MM.1S (cell line): Measurements from ENCODE around the gene HBE1.
"Not testable (repeated sequence)": the region's sequence is repeated elsewhere in the genome, so short reads cannot be mapped to it uniquely, and the experiment has no call there.

Experiments used
- DNase-seq: peaks from one replicate; pipeline ENCODE4 v3.0.0-alpha.2; 2015
- H2AFZ ChIP-seq: fragments of 300-600 bp; sonication (generic); 2 replicates; pipeline ENCODE4 v1.6.0; 2016; ENCODE audit warnings: antibody characterized with exemption, low read length
- H3F3A ChIP-seq: fragments of 300-600 bp; sonication (generic); 2 replicates; pipeline ENCODE4 v1.6.1; 2016; ENCODE audit warnings: mild to moderate bottlenecking, antibody characterized with exemption, low read length, moderate library complexity, mixed read lengths; ENCODE audit not compliant: insufficient read depth
- H3K27ac ChIP-seq: fragments of 300-600 bp; sonication (generic); 2 replicates; pipeline ENCODE4 v1.5.1; 2016; ENCODE audit warnings: mild to moderate bottlenecking, low read length
- H3K27me3 ChIP-seq: fragments of 300-600 bp; sonication (generic); replicated peaks from 2 replicates; pipeline ENCODE4 v1.6.0; 2016; ENCODE audit warnings: low read length; ENCODE audit not compliant: insufficient read depth
- H3K36me3 ChIP-seq: fragments of 300-600 bp; sonication (generic); replicated peaks from 2 replicates; pipeline ENCODE4 v1.6.1; 2016; ENCODE audit warnings: mild to moderate bottlenecking, low read length, mixed read lengths; ENCODE audit not compliant: insufficient read depth
- H3K4me1 ChIP-seq: fragments of 300-600 bp; sonication (generic); 2 replicates; pipeline ENCODE4 v1.6.1; 2016; ENCODE audit warnings: low read length, mixed read lengths
- H3K4me2 ChIP-seq: fragments of 300-600 bp; sonication (generic); 2 replicates; pipeline ENCODE4 v1.6.0; 2016; ENCODE audit warnings: low read depth, low read length
- H3K4me3 ChIP-seq: fragments of 300-600 bp; sonication (generic); 2 replicates; pipeline ENCODE4 v1.5.1; 2016; ENCODE audit warnings: low read length, mixed read lengths
- H3K79me2 ChIP-seq: fragments of 300-600 bp; sonication (generic); 2 replicates; pipeline ENCODE4 v1.6.1; 2016; ENCODE audit warnings: mixed run types, low read length, mixed read lengths
- H3K9ac ChIP-seq: fragments of 300-600 bp; sonication (generic); 2 replicates; pipeline ENCODE4 v1.6.1; 2016; ENCODE audit warnings: low read length, mixed read lengths
- H3K9me2 ChIP-seq: fragments of 300-600 bp; sonication (generic); replicated peaks from 2 replicates; pipeline ENCODE4 v1.6.1; 2016; ENCODE audit warnings: mild to moderate bottlenecking, low read length, mixed read lengths; ENCODE audit not compliant: insufficient read depth
- H3K9me3 ChIP-seq: fragments of 300-600 bp; sonication (generic); replicated peaks from 2 replicates; pipeline ENCODE4 v1.6.1; 2016; ENCODE audit warnings: mild to moderate bottlenecking, low read length, mixed read lengths; ENCODE audit not compliant: insufficient read depth
- H4K20me1 ChIP-seq: fragments of 300-600 bp; sonication (generic); 2 replicates; pipeline ENCODE4 v1.6.1; 2016; ENCODE audit warnings: mild to moderate bottlenecking, low read length, moderate library complexity, mixed read lengths; ENCODE audit not compliant: insufficient read depth
- CTCF ChIP-seq: fragments of 300-600 bp; sonication (generic); IDR thresholded peaks from 2 replicates; pipeline ENCODE4 v1.5.1; 2016; ENCODE audit warnings: antibody characterized with exemption, low read length, mixed read lengths
- EZH2 ChIP-seq: fragments of 300-600 bp; sonication (generic); optimal IDR thresholded peaks from 2 replicates; pipeline ENCODE3; 2017; ENCODE audit warnings: low read depth, mild to moderate bottlenecking, antibody characterized with exemption, low read length, mixed read lengths
- EZH2phosphoT487 ChIP-seq: fragments of 300-600 bp; sonication (generic); IDR thresholded peaks from 2 replicates; pipeline ENCODE4 v1.6.1; 2018; ENCODE audit warnings: antibody characterized with exemption, low read length

The HBE1 gene

GRCh38 chr11:5301846-5302245 lies 32.1 kb upstream of the HBE1 start, which contains the start of gene OR51B4:
Gene OR51B4 (minus strand): TSS chr11:5301946. CDS start chr11:5301946, 0 bp downstream.
- TF ChIP-seq EZH2phosphoT487 (no peak), EZH2 (no peak)
- Histone ChIP-seq H2AFZ (no peak within 1 kb of the TSS), H4K20me1 (no peaks in the 10 kb centered on the region), H3K9ac (no peak within 1 kb of the TSS), H3K27me3 (no peaks in the 10 kb centered on the region), H3K4me1 (no peaks in the 10 kb centered on the region), H3K4me3 (no peak within 1 kb of the TSS), H3K79me2 (no peaks in the 10 kb centered on the region), H3K36me3 (no peaks in the 10 kb centered on the region), H3K4me2 (no peak within 1 kb of the TSS), H3K27ac (no peak within 1 kb of the TSS), H3K9me3 (no peaks in the 10 kb centered on the region), H3F3A (no peaks in the 10 kb centered on the region), H3K9me2 (no peaks in the 10 kb centered on the region)
- no peak for DNase-seq

- no peaks in the 10 kb centered on the region for H3K27me3 ChIP-seq
- H3F3A ChIP-seq = no peaks in the 10 kb centered on the region
- no peak overlapping the region for H3K27ac ChIP-seq
- no peak overlapping the region for H3K9ac ChIP-seq
- TF ChIP-seq EZH2 (no peak), EZH2phosphoT487 (no peak), CTCF (no peak)
- no peaks in the 10 kb centered on the region for H3K36me3 ChIP-seq
- H3K9me3 ChIP-seq = no peaks in the 10 kb centered on the region
- no peaks in the 10 kb centered on the region for H3K79me2 ChIP-seq
- no peak for DNase-seq
- H3K9me2 ChIP-seq = no peaks in the 10 kb centered on the region
- H4K20me1 ChIP-seq = no peaks in the 10 kb centered on the region
- H3K4me2 ChIP-seq = no peak overlapping the region
- H3K4me3 ChIP-seq = no peak overlapping the region
- no peak overlapping the region for H2AFZ ChIP-seq
- H3K4me1 ChIP-seq = no peaks in the 10 kb centered on the region
Observed at GRCh38 chr11:5300251-5300650, 30.5 kb upstream of the HBE1 start.

GRCh38 chr11:5298451-5298850 lies 28.7 kb upstream of the HBE1 start:
- Histone ChIP-seq H4K20me1 (no peaks in the 10 kb centered on the region), H3K4me2 (no peak overlapping the region), H3K79me2 (no peaks in the 10 kb centered on the region), H2AFZ (no peak overlapping the region), H3K9ac (no peak overlapping the region), H3K27me3 (no peaks in the 10 kb centered on the region), H3K9me2 (no peaks in the 10 kb centered on the region), H3F3A (no peaks in the 10 kb centered on the region), H3K9me3 (no peaks in the 10 kb centered on the region), H3K4me3 (no peak overlapping the region), H3K36me3 (no peaks in the 10 kb centered on the region), H3K4me1 (no peaks in the 10 kb centered on the region), H3K27ac (no peak overlapping the region)
- no peak for TF ChIP-seq EZH2
- TF ChIP-seq EZH2phosphoT487 = no peak
- TF ChIP-seq CTCF = no peak
- no peak for DNase-seq

GRCh38 chr11:5297721-5298323 lies 28.1 kb upstream of the HBE1 start:
- H3K9ac ChIP-seq = no peak overlapping the region
- TF ChIP-seq CTCF (no peak), EZH2phosphoT487 (no peak), EZH2 (no peak)
- no peaks in the 10 kb centered on the region for H3K4me1 ChIP-seq
- H3K4me2 ChIP-seq = no peak overlapping the region
- H3K27ac ChIP-seq = no peak overlapping the region
- no peaks in the 10 kb centered on the region for H3K79me2 ChIP-seq
- H3K9me3 ChIP-seq = no peaks in the 10 kb centered on the region
- H3K27me3 ChIP-seq = no peaks in the 10 kb centered on the region
- H3K4me3 ChIP-seq = no peak overlapping the region
- no peaks in the 10 kb centered on the region for H3K9me2 ChIP-seq
- DNase-seq = no peak
- no peaks in the 10 kb centered on the region for H4K20me1 ChIP-seq
- H2AFZ ChIP-seq = no peak overlapping the region
- H3F3A ChIP-seq = no peaks in the 10 kb centered on the region
- no peaks in the 10 kb centered on the region for H3K36me3 ChIP-seq

- not testable (repeated sequence) for H3K4me2 ChIP-seq, H3K9me2 ChIP-seq, H3K4me3 ChIP-seq, H3K9ac ChIP-seq, H3K27me3 ChIP-seq, H3F3A ChIP-seq, H3K9me3 ChIP-seq, H4K20me1 ChIP-seq, H3K36me3 ChIP-seq, H3K79me2 ChIP-seq, H2AFZ ChIP-seq, H3K27ac ChIP-seq, DNase-seq
- peaks cover 18% of the 10 kb centered on the region for H3K4me1 ChIP-seq
Observed at GRCh38 chr11:5294342-5294995, 24.7 kb upstream of the HBE1 start.
